Measurements from ENCODE around the gene VRTN. TPM values are rescaled to one million over a fixed set of nuclear protein-coding genes. Genes with fewer than 3 reads are reported as not detected.
"Not testable (repeated sequence)": the region's sequence is repeated elsewhere in the genome, so short reads cannot be mapped to it uniquely, and the experiment has no call there.

VRTN gene
- total RNA-seq, 1 experiment from 2014 or later, result not detected

GRCh38 chr14:74324931-74325361 is 23.3 kb upstream of the VRTN start:
- H3K27me3 Mint-ChIP-seq (ENCODE audit: insufficient read depth, unreplicated experiment), result peaks cover 37% of the 10 kb centered on the region

DNA sequence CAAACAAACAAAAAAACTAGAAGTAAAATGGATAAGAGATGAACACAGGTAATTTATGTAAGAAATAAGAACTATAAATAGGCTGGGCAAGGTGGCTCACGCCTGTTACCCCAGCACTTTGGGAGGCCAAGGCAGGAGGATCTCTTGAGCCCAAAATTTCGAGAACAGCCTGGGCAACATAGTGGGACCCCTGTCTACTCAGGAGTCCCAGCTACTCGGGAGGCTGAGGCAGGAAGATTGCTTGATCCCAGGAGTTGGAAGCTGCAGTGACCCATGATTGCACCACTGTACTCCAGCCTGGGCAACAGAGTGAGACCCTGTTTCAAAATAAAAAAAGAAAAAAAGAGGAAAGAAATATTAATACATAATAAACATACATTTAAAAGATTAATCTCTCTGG is 22.8 kb upstream of the VRTN start:
- H3K27ac Mint-ChIP-seq (ENCODE audit: low read depth, unreplicated experiment), result no peak overlapping the region
- intact Hi-C loops (cut with micrococcal nuclease), result loop anchor here (1.0 kb wide), 1 partner anchor 154 kb away; no protein-coding TSS in a partner anchor
- H3K4me1 Mint-ChIP-seq (ENCODE audit: insufficient read depth, unreplicated experiment), result no peaks in the 10 kb centered on the region
- DNase-seq (ENCODE audit: unreplicated experiment), result no peak
- H3K36me3 Mint-ChIP-seq (ENCODE audit: insufficient read depth, unreplicated experiment), result no peaks in the 10 kb centered on the region
- H3K9me3 Mint-ChIP-seq (ENCODE audit: unreplicated experiment), result no peaks in the 10 kb centered on the region
- BruUV-seq (replicated peaks), result no TSS peak
- peaks cover 35% of the 10 kb centered on the region for H3K27me3 Mint-ChIP-seq (ENCODE audit: insufficient read depth, unreplicated experiment)
- H3K4me3 Mint-ChIP-seq (ENCODE audit: unreplicated experiment), result no peak overlapping the region
- TF ChIP-seq, protein P1, sequence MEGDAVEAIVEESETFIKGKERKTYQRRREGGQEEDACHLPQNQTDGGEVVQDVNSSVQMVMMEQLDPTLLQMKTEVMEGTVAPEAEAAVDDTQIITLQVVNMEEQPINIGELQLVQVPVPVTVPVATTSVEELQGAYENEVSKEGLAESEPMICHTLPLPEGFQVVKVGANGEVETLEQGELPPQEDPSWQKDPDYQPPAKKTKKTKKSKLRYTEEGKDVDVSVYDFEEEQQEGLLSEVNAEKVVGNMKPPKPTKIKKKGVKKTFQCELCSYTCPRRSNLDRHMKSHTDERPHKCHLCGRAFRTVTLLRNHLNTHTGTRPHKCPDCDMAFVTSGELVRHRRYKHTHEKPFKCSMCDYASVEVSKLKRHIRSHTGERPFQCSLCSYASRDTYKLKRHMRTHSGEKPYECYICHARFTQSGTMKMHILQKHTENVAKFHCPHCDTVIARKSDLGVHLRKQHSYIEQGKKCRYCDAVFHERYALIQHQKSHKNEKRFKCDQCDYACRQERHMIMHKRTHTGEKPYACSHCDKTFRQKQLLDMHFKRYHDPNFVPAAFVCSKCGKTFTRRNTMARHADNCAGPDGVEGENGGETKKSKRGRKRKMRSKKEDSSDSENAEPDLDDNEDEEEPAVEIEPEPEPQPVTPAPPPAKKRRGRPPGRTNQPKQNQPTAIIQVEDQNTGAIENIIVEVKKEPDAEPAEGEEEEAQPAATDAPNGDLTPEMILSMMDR (IDR thresholded peaks at IDR 0.05; ENCODE audit: unreplicated experiment), result no peak
- ChIA-PET CTCF (interaction anchor here (0.5 to 1.5 kb wide), 7 partner anchors 16 to 69 kb away, joined by 3 to 4 read pairs (median 3); no protein-coding TSS in a partner anchor), POLR2A (interaction anchor here (0.8 to 1.2 kb wide), 2 partner anchors 16 to 168 kb away, joined by 3 read pairs; partner anchors contain the start of genes ISCA2 and NPC2)

More at GRCh38 chr14:74324931-74325361, 23.3 kb upstream of the VRTN start:
- DNase-seq (ENCODE audit: unreplicated experiment), result peak; percentile 52
- TF ChIP-seq, protein P1 (IDR thresholded peaks at IDR 0.05; ENCODE audit: unreplicated experiment), result peak; percentile 70
- intact Hi-C loops (cut with micrococcal nuclease), result loop anchor here (1.0 kb wide), 1 partner anchor 154 kb away; no protein-coding TSS in a partner anchor
- no peak overlapping the region for H3K27ac Mint-ChIP-seq (ENCODE audit: low read depth, unreplicated experiment)
- no peaks in the 10 kb centered on the region for H3K36me3 Mint-ChIP-seq (ENCODE audit: insufficient read depth, unreplicated experiment)
- no peaks in the 10 kb centered on the region for H3K4me1 Mint-ChIP-seq (ENCODE audit: insufficient read depth, unreplicated experiment)
- ChIA-PET POLR2A (interaction anchor here (1.2 kb wide), 1 partner anchor 168 kb away, joined by 3 read pairs; the partner anchor contains the start of genes ISCA2 and NPC2), CTCF (interaction anchor here (0.6 to 2.0 kb wide), 7 partner anchors 12 to 26 kb away, joined by 3 to 7 read pairs (median 4); no protein-coding TSS in a partner anchor)
- BruUV-seq (replicated peaks), result no TSS peak
- H3K9me3 Mint-ChIP-seq (ENCODE audit: unreplicated experiment), result no peaks in the 10 kb centered on the region
- H3K4me3 Mint-ChIP-seq (ENCODE audit: unreplicated experiment), result no peak overlapping the region

- H3K4me3 Mint-ChIP-seq (ENCODE audit: unreplicated experiment), result no peak overlapping the region
- CTCF ChIA-PET, result interaction anchor here (0.6 to 1.5 kb wide), 4 partner anchors 9 to 77 kb away, joined by 3 to 4 read pairs (median 4); no protein-coding TSS in a partner anchor
Observed at GRCh38 chr14:74326369-74327152, 21.7 kb upstream of the VRTN start.

DNA sequence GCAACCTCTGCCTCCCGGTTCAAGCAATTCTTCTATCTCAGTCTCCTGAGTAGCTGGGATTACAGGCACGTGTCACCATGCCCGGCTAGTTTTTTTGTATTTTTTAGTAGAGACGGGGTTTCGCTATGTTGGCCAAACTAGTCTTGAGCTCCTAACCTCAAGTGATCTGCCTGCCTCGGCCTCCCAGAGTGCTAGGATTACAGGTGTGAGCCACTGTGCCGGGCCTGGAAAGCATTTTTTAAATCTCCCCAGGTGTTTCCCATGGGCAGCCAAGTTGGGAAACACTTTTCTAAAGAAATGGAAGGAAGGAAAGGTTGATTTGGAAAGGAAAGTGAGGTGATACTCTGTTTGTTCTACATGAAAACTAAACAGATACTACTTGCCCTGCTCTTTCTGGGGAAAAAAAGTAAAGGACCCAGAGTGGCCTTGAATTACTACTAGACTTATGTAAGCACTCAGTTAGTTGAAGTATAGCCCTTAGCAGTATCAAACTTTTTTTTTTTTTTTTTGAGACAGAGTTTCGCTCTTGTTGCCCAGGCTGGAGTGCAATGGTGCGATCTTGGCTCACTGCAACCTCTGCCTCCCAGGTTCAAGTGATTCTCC is 18.2 kb upstream of the VRTN start:
- CTCF ChIA-PET; H3K27ac Mint-ChIP-seq (ENCODE audit: low read depth, unreplicated experiment); BruUV-seq (replicated peaks); H3K36me3 Mint-ChIP-seq (ENCODE audit: insufficient read depth, unreplicated experiment); intact Hi-C loops (cut with micrococcal nuclease); DNase-seq (ENCODE audit: unreplicated experiment); H3K9me3 Mint-ChIP-seq (ENCODE audit: unreplicated experiment); H3K4me3 Mint-ChIP-seq (ENCODE audit: unreplicated experiment); H3K4me1 Mint-ChIP-seq (ENCODE audit: insufficient read depth, unreplicated experiment): not testable (repeated sequence)
- POLR2A ChIA-PET, result interaction anchor here (0.6 kb wide), 1 partner anchor 21 kb away, joined by 3 read pairs; no protein-coding TSS in a partner anchor
- peaks cover 17% of the 10 kb centered on the region for H3K27me3 Mint-ChIP-seq (ENCODE audit: insufficient read depth, unreplicated experiment)

More at GRCh38 chr14:74326369-74327152, 21.7 kb upstream of the VRTN start:
- TF ChIP-seq, protein P1 (IDR thresholded peaks at IDR 0.05; ENCODE audit: unreplicated experiment), result no peak
- no peak for DNase-seq (ENCODE audit: unreplicated experiment)
- no TSS peak for BruUV-seq (replicated peaks)
- Mint-ChIP-seq H3K27ac (ENCODE audit: low read depth, unreplicated experiment) (no peak overlapping the region), H3K9me3 (ENCODE audit: unreplicated experiment) (no peaks in the 10 kb centered on the region), H3K27me3 (ENCODE audit: insufficient read depth, unreplicated experiment) (peaks cover 23% of the 10 kb centered on the region), H3K36me3 (ENCODE audit: insufficient read depth, unreplicated experiment) (no peaks in the 10 kb centered on the region), H3K4me1 (ENCODE audit: insufficient read depth, unreplicated experiment) (no peaks in the 10 kb centered on the region)
- intact Hi-C loops (cut with micrococcal nuclease), result no loop called here
- POLR2A ChIA-PET, result interaction anchor here (0.7 to 0.8 kb wide), 2 partner anchors 9 to 15 kb away, joined by 3 read pairs; no protein-coding TSS in a partner anchor
